CD4-positive, alpha-beta T cell treated with Interleukin-17A for 4 hours (primary cell): ENCODE data around the gene MLLT1.

Experiments used
- DNase-seq: peaks from one replicate; pipeline ENCODE4 v3.0.0-alpha.2; 2020; ENCODE audit warnings: mixed read lengths

The MLLT1 gene

GRCh38 chr19:6233827-6234511, 45.8 kb downstream of the MLLT1 start:
- no peak for DNase-seq

DNA sequence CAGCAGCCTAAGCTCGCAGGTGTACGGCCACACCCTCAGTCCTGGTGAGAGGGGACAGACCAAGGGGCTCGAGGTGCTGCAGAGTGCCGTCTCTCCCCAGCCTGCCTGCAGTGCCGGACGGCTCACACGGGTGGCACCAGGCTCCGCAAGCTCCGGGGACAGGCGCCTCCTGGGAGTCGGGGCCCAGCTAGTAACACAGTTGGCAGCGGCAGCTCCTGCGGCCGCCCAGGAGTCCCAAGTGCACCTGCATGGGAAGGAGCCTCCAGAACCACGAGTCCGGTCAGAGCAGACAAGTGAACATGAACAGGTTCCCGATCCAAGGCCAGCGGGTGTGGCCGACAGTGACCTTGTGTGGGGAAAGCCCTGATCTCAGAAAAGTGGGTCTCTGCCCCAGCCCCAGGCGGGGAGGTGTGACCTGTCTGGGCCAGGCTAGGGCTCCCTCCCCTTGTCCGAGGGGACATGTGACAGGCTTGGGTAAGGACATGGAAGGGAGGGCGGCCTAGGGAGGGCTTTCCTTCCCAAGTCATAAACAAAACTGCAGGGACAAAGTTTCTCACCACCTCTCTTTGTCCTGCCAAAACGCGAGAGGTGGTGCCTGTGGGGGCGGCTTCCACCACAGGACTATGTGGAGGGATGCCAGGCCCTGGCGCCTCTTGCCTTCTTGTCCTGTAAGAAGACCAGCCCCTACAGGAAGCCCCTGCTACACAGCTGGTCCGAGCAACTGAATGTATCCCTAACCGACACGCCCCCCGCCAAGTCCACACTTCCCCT, 46.5 kb downstream of the MLLT1 start:
- no peak for DNase-seq

DNA sequence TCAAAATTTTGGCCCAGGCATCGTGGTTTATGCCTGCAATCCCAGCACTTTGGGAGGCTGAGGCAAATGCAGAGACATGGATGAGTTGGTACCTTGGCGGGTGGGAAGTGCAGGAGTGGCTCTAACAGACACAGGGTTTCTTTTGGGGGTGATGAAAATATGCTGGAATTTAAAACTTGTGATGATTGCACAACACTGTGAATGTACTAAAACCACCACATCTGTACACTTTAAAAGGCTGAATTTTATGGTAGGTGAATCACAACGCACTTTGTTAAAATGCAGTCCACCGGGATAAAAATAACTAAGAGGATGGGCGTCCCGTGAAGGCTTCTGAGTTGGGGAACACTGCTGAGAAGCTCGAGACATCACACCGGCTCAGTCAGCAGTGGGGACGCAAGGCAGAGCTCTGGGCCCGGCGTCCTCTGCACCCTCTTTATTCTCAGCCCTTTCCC, 47.1 kb downstream of the MLLT1 start:
- no peak for DNase-seq

- no peak for DNase-seq
Measured at GRCh38 chr19:6230991-6231448, 48.8 kb downstream of the MLLT1 start.

DNA sequence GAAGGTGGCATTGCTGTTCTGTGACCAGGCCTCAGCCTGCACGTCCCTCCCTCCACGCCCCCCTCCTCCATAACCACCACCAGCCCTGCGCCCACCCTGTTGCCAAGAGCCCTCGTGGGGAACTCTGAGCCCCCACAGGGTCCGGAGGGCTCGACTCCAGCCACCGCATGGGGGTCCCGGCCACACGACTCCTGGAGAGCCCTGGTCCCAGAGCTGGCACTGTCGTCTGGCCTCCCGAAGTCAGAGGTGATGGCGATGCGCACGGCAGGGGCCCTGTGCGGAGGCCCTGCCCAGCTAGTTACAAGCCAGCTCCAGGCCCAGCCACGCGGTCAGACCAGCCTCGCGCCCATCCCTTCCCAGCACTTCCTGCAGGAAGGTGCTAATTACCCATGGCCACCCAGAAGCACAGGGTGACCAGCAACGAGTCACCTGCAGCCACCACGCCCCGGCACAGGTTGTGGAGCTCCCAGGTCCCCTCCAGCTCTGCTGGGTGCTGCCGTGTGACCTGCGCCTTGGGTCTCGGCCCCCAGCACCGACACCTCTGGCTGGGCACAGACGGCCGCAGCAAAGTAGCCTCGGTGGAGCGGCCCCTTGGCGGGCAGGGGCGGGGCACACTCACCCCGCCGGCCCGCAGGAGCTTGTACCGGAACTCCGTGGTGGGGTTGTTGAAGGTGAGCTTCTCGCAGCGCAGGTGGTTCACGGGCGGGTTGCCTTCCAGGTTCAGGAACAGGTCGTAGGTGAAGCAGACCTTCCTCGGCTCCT, 49.6 kb downstream of the MLLT1 start:
- DNase-seq = no peak

DNA sequence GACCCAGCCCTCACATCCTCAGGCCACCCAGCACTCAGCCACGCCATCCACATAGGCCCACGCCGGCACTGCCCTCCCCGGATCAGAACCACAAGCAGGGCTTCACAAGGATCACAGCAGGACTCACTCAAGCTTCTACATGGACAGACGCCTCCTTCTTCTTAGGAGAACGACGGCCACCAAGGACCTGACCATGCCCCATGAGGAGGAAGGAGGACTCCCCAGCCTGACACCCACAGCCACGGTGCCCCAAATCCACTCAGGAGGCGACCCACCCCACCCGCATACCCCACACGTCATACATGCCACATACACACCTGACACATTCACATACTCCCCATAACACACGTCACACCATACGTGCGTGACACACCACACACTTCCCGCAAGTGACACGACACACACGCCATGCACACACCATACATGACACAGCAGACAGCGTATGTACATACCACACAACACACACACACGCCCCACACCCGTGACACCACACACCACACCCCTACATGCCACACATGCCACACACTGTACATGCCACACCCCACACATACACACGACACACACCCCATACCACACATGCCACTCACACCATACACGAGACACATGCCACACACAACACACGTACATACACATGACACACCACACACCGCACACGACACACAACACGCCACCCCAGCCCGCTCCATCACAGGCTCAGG, 50.4 kb downstream of the MLLT1 start:
- no peak for DNase-seq

- DNase-seq = no peak
Measured at GRCh38 chr19:6228551-6229215, 51.1 kb downstream of the MLLT1 start.

GRCh38 chr19:6227936-6228325, 51.8 kb downstream of the MLLT1 start:
- no peak for DNase-seq

- no peak for DNase-seq
Measured at GRCh38 chr19:6227156-6227935, 52.4 kb downstream of the MLLT1 start.

DNA sequence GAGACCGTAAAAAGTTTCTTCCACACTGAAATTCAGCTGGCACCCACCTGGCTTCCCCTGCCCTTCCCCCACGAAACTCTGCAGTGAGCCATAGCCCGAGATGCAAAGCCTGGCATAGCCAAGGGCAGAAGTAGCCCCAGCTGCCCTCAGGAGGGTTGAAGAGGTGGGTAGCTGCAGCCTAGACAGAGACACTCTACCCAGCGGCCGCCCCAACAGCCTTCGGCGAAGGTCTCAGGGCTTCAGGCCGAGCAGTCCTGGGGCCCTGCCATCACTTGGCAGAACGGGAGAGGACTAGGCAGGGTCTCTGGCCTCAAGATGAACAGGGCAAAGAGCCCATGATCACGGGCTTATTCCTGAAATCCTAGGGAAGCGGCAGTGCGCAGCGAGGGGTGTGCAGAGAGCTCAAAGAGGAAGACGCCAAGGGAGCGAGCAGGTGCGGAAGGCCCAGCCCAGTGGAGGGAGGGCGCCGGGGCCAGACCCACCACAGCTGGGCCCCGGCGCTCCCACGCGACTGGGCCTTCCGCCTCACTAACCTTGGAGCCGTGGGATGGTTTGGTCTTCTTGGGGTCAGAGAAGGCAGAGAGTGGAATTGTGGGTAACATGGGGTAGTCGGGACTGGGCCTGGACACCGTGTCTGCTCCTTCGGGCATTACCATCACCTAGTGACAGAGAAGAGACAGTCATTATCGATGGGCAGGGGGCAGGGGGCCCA, 53.2 kb downstream of the MLLT1 start:
- no peak for DNase-seq

GRCh38 chr19:6226012-6226411, 53.8 kb downstream of the MLLT1 start:
- DNase-seq = no peak

DNA sequence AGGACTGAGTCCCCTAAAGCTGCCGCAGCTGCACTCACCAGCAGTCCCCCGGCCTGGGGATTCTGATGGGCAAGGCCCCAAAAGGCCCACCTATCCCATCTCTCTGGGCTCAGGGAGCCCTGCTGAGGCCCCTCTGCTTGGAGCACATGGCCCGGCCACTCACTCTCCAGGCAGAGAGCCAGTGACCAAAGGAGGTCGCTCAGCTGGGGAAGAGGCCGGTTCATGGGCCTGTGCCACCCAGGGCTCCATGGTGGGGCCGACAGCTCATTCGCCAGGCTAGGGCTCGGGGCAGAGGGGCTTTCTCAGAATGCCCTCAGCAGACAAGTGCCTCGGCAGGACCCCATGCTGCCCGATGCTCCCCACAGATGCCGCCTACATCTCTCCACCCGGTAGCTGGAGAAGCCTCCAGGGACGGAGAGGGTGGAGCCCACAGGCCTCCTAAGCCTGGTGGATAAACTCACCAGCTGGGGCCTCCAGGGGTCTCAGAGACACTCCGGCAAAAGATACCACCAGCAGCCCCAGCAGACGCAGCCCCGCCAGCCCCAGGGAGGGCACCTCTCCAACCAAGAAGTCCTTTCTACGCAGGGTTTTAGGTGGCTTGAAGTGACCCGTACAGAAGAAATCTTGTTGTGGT, 54.4 kb downstream of the MLLT1 start:
- DNase-seq = no peak

- no peak for DNase-seq
Measured at GRCh38 chr19:6224308-6224675, 55.5 kb downstream of the MLLT1 start.

DNA sequence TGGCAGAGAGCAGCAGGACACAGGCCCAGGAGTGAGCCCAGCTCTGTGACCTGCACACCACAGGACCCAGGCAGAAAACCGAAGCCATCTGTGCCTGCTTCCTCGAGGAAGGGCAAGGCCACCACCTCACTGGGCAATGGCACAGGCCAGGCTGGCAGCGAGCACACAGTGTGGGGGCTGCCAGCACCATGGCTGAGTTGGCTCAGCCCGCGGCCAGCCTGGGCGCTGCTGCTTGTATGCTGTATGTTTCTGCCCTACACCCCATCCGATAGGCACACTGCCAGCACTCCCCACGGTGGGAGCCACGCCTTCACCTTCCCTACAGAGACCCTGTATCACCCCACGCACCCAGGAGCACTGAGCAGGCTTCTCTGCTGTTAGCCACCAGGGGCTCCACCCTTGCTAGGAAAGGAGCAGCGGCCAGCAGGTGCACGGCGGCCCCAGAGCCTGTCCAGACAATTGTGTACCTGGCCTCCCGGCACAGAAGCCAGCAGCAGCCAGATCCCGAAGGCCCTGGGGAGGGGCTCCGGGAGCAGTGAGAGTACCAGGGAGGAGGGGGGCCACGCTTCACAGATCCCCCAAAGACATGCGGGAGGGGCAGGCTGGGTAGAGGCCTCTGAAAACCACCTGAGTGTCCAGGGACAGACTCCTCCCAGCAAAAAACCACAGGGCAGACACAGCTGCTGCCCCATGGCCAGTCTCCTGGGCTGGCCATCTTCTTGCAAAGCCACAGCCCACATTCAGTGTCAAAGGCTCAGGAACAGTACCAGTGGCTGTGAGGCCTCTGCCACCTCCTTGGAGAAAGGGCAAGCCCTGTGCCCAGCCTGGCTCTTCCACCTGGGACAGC, 56.1 kb downstream of the MLLT1 start:
- DNase-seq = no peak

DNA sequence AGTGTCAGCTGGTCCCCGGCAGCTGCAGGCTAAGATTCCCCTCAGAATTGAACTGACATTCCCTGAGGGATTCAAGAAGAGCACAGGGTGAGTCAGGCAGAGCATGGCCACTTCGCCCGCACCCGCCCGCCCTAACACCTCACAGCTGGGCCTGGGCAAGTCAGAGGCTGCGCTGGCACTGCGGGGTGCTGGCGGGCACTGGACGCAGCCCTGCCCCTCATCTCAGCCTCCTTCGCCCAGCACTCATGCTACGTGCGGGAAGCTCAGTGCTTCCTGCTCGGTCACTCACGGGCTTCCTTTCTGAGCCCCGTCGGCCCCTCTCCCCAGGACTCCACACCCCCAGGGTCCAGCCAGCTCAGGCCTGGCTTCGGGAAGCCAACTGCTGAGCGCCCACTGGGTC, 56.9 kb downstream of the MLLT1 start:
- no peak for DNase-seq

- DNase-seq = no peak
Measured at GRCh38 chr19:6221878-6222746, 57.7 kb downstream of the MLLT1 start.

GRCh38 chr19:6221220-6221877, 58.4 kb downstream of the MLLT1 start:
- DNase-seq = no peak
